Left lung (tissue), 10 donors: ENCODE results near the gene TEF. TPM values are rescaled to one million over a fixed set of nuclear protein-coding genes. Genes with fewer than 3 reads are reported as not detected.

ENCODE experiments used
- ATAC-seq: fragments of 200-7000 bp; cut with Tn5 transposase; one replicate; pipeline ENCODE4 v1.9.1; 2020; ENCODE audit warnings: moderate library complexity
- DNase-seq, 4 donors: peaks; one replicate each; pipeline ENCODE4 v3.0.0-alpha.2; 2013 to 2020
- H3K27ac ChIP-seq, 2 donors: fragments of 200-600 bp; sonication (generic) in 1 of 2; one replicate each; pipeline versions ENCODE4 v1.5.0 to v1.8.0; 2020 to 2021
- H3K27me3 ChIP-seq, 2 donors: fragments of 200-600 bp; sonication (generic) in 1 of 2; one replicate each; pipeline versions ENCODE4 v1.5.0 to v1.8.0; 2020 to 2021
- H3K36me3 ChIP-seq, 2 donors: fragments of 200-600 bp; sonication (generic) in 1 of 2; one replicate each; pipeline versions ENCODE4 v1.5.0 to v1.8.0; 2020 to 2021
- H3K4me1 ChIP-seq, 2 donors: fragments of 200-600 bp; one replicate each; pipeline ENCODE4 v1.8.0; 2021
- H3K4me3 ChIP-seq, 2 donors: fragments of 200-600 bp; sonication (generic) in 1 of 2; one replicate each; pipeline versions ENCODE4 v1.5.0 to v1.8.0; 2020 to 2021; ENCODE audit warnings: mild to moderate bottlenecking in 1 of 2
- H3K9me3 ChIP-seq, 2 donors: fragments of 200-600 bp; sonication (generic) in 1 of 2; one replicate each; pipeline versions ENCODE4 v1.5.0 to v1.8.0; 2020 to 2021
- intact Hi-C, 2 donors: fragments of 100-400 bp; cut with DNase I; formaldehyde crosslinking; loops; one replicate each; pipeline versions ENCODE4 v1.11.2 to v1.14.2; 2022
- polyA plus RNA-seq, 6 donors: library from polyadenylated mRNA; unstranded; fragments of 120-200 nt; gene quantifications; one replicate each; pipeline ENCODE4 v1.2.1, GENCODE V29; 2013; ENCODE audit not compliant: insufficient read length in 6 of 6
- total RNA-seq, 2 donors: library from RNA; stranded (reverse); fragmentation: NEBNext Ultra II Directional; extraction: Animal tissue kit (Norgen Biotek cat#: 25700); gene quantifications; one replicate each; pipeline ENCODE4 v1.2.1, GENCODE V29; 2021
- TF ChIP-seq, protein P1 (sequence below), 2 donors: fragments of 200-600 bp; sonication (generic) in 1 of 2; IDR thresholded peaks; one replicate each; pipeline versions ENCODE4 v1.5.0 to v1.8.0; 2021; ENCODE audit warnings: antibody characterized with exemption in 2 of 2
- donor health status: DM: no; HTN: yes; CAD: no.
- donor health status: DM: no; HTN: no; CAD: no.

TEF gene
- total and polyA plus RNA-seq, 8 donors = 10.2 to 17.3 (median 12.1) TPM

DNA sequence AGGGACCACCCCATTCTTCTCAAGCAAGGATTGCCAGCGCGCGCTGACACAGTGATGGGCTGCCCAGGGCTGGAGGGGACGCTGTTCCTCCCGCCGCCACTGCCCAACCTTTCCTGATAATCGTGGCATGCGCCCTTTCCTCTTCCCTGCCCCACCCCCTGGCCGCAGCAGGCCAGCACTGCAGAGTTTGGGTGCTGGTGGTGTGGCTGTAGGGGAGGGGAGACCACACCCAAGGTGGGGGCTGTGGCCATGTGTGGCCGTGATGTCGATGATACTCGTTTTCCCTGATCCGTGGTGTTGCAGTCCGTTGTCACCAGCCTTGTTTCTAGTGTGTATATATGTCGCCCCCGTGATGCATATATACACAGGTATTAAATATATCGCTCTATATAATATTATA lies 22.8 kb upstream of the TEF start:
- Histone ChIP-seq H3K27ac (no peak overlapping the region), H3K27me3 (no peaks in the 10 kb centered on the region), H3K9me3 (no peaks in the 10 kb centered on the region), H3K4me1 (no peaks in the 10 kb centered on the region), H3K4me3 (no peak overlapping the region), H3K36me3 (peaks cover 0 to 55% of the 10 kb centered on the region in 2 donors)
- DNase-seq = no peak
- intact Hi-C loops = no loop called here
- ATAC-seq = no peak
- TF ChIP-seq, protein P1, sequence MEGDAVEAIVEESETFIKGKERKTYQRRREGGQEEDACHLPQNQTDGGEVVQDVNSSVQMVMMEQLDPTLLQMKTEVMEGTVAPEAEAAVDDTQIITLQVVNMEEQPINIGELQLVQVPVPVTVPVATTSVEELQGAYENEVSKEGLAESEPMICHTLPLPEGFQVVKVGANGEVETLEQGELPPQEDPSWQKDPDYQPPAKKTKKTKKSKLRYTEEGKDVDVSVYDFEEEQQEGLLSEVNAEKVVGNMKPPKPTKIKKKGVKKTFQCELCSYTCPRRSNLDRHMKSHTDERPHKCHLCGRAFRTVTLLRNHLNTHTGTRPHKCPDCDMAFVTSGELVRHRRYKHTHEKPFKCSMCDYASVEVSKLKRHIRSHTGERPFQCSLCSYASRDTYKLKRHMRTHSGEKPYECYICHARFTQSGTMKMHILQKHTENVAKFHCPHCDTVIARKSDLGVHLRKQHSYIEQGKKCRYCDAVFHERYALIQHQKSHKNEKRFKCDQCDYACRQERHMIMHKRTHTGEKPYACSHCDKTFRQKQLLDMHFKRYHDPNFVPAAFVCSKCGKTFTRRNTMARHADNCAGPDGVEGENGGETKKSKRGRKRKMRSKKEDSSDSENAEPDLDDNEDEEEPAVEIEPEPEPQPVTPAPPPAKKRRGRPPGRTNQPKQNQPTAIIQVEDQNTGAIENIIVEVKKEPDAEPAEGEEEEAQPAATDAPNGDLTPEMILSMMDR (IDR thresholded peaks at IDR 0.05) = no peak

DNA sequence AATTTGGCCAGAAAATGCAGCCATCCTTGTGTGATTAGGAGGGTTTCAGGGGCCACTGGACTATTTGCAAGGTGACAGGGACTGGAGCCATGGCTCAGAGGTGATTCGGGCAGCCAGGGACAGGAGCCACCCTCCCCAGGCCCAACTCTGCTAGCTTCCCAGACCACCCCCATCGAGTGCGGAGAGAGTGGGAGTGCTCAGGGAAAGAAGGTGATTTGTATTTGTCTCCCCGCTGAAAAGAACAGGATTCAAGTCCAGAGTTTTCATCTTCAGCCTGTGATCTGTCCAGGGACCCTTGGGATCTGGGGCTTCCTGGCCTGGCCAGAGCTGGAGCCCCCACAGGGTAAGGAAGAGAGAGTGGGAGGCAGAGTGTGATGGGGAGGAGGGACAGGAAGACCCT lies 22.4 kb upstream of the TEF start:
- no peaks in the 10 kb centered on the region for H3K27me3 ChIP-seq
- no peaks in the 10 kb centered on the region for H3K9me3 ChIP-seq
- intact Hi-C loops = no loop called here
- no peak overlapping the region for H3K4me3 ChIP-seq
- TF ChIP-seq, protein P1 (IDR thresholded peaks at IDR 0.05) = no peak
- peaks cover 0 to 51% of the 10 kb centered on the region in 2 donors for H3K36me3 ChIP-seq
- DNase-seq = no peak
- H3K27ac ChIP-seq = no peak overlapping the region
- ATAC-seq = no peak
- H3K4me1 ChIP-seq = no peaks in the 10 kb centered on the region

DNA sequence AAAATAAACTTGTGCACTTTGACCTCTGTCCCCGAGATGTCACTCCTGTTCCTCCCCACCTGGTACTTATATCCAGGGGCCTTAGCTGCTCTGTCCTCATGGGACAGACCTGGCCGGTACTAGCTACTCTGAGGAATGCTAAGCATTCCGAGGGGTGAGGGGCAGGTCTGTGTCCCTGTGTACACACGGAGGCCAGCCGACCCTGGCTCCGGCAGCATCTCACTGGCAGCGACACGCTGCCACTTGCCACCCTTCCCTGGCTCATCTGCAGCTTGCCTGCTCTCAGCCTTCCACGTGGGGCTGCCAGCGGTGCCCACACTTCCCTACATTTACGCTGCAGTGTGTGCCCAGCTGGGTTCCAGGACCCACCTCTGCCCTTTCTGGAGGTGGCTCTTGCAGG lies 21.6 kb upstream of the TEF start:
- H3K4me3 ChIP-seq = no peak overlapping the region
- TF ChIP-seq, protein P1 (IDR thresholded peaks at IDR 0.05) = no peak
- no peaks in the 10 kb centered on the region for H3K9me3 ChIP-seq
- DNase-seq (no peak), ATAC-seq (peak; percentile 58)
- intact Hi-C loops = no loop called here
- H3K27me3 ChIP-seq = no peaks in the 10 kb centered on the region
- no peak overlapping the region for H3K27ac ChIP-seq
- H3K36me3 ChIP-seq = peaks cover 0 to 43% of the 10 kb centered on the region in 2 donors
- no peaks in the 10 kb centered on the region for H3K4me1 ChIP-seq

DNA sequence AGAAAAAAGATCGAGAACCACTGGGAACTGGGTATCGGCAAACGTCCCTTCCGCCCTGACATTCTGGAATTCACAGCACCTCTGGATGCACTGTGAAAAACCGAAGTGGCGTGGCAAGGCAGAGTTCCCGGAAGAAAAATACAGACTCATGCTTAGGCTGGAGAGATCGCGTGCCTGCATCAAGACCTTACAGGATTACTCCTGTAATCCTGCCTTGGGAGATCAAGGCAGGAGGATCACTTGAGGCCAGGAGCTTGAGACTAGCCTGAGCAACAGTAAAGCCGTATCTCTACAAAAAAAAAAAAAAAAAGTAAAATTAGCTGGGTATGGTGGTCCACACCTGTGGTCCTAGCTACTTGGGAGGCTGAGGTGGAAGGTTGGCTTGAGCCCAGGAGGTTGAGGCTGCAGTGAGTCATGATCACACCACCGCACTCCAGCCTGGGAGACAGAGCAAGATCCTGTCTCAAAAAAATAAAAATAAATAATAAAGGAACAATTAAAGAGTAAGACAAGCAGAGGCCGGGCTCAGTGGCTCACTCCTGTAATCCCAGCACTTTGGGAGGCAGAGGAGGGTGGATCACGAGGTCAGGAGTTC lies 19.9 kb upstream of the TEF start:
- Histone ChIP-seq H3K4me1 (peaks cover under 1 to 7% of the 10 kb centered on the region in 2 donors), H3K4me3 (no peak overlapping the region), H3K27ac (no peak overlapping the region), H3K9me3 (no peaks in the 10 kb centered on the region), H3K36me3 (peaks cover 0 to 26% of the 10 kb centered on the region in 2 donors), H3K27me3 (no peaks in the 10 kb centered on the region)
- DNase-seq (no peak), ATAC-seq (no peak)
- TF ChIP-seq, protein P1 (IDR thresholded peaks at IDR 0.05) = no peak
- intact Hi-C loops = no loop called here

DNA sequence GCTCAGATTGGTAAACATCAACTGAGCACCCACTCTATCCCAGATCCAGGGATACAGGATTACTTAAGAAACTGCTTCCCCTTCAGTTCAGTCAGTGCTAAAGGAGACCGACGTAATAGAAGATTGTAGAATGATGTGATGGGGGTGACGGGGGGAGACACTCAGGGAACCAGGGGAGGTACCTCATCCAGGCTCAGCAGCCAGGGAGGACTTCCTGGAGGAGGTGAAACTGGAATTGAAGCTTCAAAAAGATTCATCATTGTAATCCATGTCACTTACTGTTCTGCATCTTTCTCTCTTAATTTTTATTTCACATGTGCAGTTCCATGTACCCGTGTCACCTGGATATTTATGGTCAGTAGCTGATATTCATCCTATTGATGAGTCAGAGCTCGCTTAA lies 19.1 kb upstream of the TEF start:
- peaks cover 9 to 15% of the 10 kb centered on the region in 2 donors for H3K4me1 ChIP-seq

More for the DNA sequence above, 19.1 kb upstream of the TEF start:
- no peak overlapping the region for H3K4me3 ChIP-seq
- TF ChIP-seq, protein P1 (IDR thresholded peaks at IDR 0.05) = no peak
- intact Hi-C loops = no loop called here
- H3K27ac ChIP-seq = no peak overlapping the region
- H3K36me3 ChIP-seq = peaks cover 0 to 18% of the 10 kb centered on the region in 2 donors
- DNase-seq (no peak), ATAC-seq (no peak)
- H3K9me3 ChIP-seq = no peaks in the 10 kb centered on the region
- no peaks in the 10 kb centered on the region for H3K27me3 ChIP-seq
